ENCODE data around the gene ST3GAL4. TPM values are rescaled to one million over a fixed set of nuclear protein-coding genes. Genes with fewer than 3 reads are reported as not detected.

ST3GAL4 gene
- total and polyA plus RNA-seq, 9 of the 15 experiments (the other 6 are each of a cell fraction or from before 2014, with no cell fraction given), result 0.27 to 22.9 (median 10.5) TPM

DNA sequence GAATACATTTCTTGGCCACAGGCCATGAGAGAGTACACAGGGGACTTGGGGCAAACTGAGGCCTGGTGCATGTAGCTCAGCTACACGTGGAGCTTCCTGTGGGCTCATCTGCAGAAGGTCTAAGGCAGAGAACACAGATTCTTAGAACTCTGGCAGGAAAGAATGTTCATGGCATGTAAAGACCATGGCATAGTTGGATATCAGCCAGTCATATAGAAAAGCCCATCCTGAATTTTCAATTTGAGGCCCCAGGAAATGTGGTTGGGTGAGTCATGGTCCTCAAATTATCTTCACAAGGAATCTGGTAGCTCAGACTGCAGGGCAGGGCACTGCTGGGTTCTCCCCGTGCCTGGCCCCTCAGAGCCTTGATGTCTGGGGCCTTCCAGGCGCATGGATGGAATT lies 13.7 kb upstream of the ST3GAL4 start (continued):
- TF ChIP-seq, protein P1, sequence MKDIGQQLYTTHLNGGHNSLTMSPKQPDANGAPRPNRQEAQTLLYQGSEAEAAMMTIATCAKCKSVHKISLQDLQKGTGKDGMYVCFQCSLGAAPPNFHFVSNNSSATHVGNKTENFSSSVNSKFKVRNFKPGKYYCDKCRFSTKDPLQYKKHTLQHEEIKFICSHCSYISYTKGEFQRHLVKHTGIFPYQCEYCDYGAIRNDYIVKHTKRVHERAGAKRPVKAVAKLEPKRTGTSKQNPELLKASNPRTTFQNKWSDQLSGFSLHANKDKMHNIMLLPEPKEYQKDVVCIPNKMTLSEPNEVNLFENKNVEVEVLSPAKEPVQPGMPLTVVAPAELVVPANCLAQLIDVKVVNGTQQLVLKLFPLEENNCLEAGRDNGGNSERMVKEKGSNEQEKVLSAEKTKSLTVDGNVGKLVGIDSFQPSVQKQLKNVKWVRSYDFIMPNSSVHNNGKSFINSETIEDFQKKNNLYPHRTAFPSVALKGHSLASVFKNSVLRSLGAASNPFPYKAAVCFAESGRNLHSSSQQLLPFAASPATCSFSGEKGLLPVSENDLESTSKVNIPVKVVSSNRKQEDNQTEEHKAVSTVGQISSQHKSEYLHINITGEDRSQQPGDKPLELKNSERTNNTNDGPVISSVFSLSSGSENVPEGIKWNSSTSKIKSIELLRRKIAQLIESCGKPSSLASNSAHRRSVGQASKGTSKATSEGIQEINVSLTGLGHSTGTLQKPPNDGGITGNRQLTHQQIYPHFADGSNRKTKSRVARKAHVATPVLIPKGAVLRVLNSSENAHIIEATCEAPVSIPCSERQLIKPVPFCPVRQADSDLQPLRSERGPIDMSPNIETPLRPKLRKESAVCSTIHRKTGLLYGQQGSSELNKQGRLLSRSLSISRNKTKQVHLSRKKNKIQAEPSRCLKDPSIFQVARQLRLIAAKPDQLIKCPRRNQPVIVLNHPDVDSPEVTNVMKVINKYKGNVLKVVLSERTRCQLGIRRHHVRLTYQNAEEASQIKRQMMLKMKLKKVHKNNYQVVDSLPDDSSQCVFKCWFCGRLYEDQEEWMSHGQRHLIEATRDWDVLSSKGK (CRISPR knock-in tag; IDR thresholded peaks at IDR 0.05), result no peak
- TF ChIP-seq RHOXF2B (CRISPR knock-in tag; conservative IDR thresholded peaks at IDR 0.05) (no peak), ZNF431 (CRISPR knock-in tag; IDR thresholded peaks at IDR 0.05) (no peak), CBX1 (IDR thresholded peaks at IDR 0.05; ENCODE audit: low read depth) (no peak), POLR3G (IDR thresholded peaks at IDR 0.05; ENCODE audit: extremely low read depth, insufficient read length, insufficient replicate concordance) (no peak), CREM (IDR thresholded peaks at IDR 0.05; ENCODE audit: low read depth) (0 out of 2 replicates have a peak, but pooled peaks have one; percentile 17), ZNF444 (CRISPR knock-in tag; IDR thresholded peaks at IDR 0.05) (no peak), U2AF1 (optimal IDR thresholded peaks at IDR 0.05; ENCODE audit: low read depth, low read length) (no peak), TAF9B (IDR thresholded peaks at IDR 0.05; ENCODE audit: partially characterized antibody) (no peak), STAT5B (CRISPR knock-in tag; IDR thresholded peaks at IDR 0.05) (no peak), ADNP (tag; IDR thresholded peaks at IDR 0.05) (no peak), SPI1 (IDR thresholded peaks at IDR 0.05; ENCODE audit: borderline replicate concordance, low read depth, low read length) (no peak), ZNF764 (CRISPR knock-in tag; IDR thresholded peaks at IDR 0.05; ENCODE audit: low read depth) (no peak), ASH1L (IDR thresholded peaks at IDR 0.05; ENCODE audit: borderline replicate concordance, low read depth, partially characterized antibody) (no peak)
- TF ChIP-seq, protein P2, sequence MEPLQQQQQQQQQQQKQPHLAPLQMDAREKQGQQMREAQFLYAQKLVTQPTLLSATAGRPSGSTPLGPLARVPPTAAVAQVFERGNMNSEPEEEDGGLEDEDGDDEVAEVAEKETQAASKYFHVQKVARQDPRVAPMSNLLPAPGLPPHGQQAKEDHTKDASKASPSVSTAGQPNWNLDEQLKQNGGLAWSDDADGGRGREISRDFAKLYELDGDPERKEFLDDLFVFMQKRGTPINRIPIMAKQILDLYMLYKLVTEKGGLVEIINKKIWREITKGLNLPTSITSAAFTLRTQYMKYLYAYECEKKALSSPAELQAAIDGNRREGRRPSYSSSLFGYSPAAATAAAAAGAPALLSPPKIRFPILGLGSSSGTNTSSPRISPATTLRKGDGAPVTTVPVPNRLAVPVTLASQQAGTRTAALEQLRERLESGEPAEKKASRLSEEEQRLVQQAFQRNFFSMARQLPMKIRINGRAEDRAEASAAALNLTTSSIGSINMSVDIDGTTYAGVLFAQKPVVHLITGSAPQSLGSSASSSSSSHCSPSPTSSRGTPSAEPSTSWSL (CRISPR knock-in tag; IDR thresholded peaks at IDR 0.05; ENCODE audit: borderline replicate concordance), result no peak
- TF ChIP-seq, protein P3, sequence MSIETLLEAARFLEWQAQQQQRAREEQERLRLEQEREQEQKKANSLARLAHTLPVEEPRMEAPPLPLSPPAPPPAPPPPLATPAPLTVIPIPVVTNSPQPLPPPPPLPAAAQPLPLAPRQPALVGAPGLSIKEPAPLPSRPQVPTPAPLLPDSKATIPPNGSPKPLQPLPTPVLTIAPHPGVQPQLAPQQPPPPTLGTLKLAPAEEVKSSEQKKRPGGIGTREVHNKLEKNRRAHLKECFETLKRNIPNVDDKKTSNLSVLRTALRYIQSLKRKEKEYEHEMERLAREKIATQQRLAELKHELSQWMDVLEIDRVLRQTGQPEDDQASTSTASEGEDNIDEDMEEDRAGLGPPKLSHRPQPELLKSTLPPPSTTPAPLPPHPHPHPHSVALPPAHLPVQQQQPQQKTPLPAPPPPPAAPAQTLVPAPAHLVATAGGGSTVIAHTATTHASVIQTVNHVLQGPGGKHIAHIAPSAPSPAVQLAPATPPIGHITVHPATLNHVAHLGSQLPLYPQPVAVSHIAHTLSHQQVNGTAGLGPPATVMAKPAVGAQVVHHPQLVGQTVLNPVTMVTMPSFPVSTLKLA (conservative IDR thresholded peaks at IDR 0.05), result 0 out of 4 replicates have a peak, but pooled peaks of 1 of the 2 experiments have one; percentile 22
- TF ChIP-seq, protein P4, sequence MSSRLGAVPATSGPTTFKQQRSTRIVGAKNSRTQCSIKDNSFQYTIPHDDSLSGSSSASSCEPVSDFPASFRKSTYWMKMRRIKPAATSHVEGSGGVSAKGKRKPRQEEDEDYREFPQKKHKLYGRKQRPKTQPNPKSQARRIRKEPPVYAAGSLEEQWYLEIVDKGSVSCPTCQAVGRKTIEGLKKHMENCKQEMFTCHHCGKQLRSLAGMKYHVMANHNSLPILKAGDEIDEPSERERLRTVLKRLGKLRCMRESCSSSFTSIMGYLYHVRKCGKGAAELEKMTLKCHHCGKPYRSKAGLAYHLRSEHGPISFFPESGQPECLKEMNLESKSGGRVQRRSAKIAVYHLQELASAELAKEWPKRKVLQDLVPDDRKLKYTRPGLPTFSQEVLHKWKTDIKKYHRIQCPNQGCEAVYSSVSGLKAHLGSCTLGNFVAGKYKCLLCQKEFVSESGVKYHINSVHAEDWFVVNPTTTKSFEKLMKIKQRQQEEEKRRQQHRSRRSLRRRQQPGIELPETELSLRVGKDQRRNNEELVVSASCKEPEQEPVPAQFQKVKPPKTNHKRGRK (tag; IDR thresholded peaks at IDR 0.05), result no peak
- TF ChIP-seq, protein P5, sequence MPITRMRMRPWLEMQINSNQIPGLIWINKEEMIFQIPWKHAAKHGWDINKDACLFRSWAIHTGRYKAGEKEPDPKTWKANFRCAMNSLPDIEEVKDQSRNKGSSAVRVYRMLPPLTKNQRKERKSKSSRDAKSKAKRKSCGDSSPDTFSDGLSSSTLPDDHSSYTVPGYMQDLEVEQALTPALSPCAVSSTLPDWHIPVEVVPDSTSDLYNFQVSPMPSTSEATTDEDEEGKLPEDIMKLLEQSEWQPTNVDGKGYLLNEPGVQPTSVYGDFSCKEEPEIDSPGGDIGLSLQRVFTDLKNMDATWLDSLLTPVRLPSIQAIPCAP (CRISPR knock-in tag; IDR thresholded peaks at IDR 0.05; ENCODE audit: borderline replicate concordance), result no peak
- TF ChIP-seq, protein P6, sequence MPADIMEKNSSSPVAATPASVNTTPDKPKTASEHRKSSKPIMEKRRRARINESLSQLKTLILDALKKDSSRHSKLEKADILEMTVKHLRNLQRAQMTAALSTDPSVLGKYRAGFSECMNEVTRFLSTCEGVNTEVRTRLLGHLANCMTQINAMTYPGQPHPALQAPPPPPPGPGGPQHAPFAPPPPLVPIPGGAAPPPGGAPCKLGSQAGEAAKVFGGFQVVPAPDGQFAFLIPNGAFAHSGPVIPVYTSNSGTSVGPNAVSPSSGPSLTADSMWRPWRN (IDR thresholded peaks at IDR 0.05; ENCODE audit: low read depth), result no peak

Data from K562 (cell line).